HCT116 (cell line): ENCODE data around the gene C16orf74. TPM values are rescaled to one million over a fixed set of nuclear protein-coding genes. Genes with fewer than 3 reads are reported as not detected.

ENCODE experiments used
- ATAC-seq: fragments of 200-7000 bp; cut with Tn5 transposase; 2 replicates; pipeline ENCODE4 v1.9.1; 2020; ENCODE audit warnings: mild to moderate bottlenecking, moderate library complexity
- BruUV-seq: library from RNA; stranded (reverse); fragments of 400-500 nt; replicated peaks from 2 replicates; lab custom pipeline; 2021; lab: Mats Ljungman, UMichigan
- CTCF ChIA-PET: fragments of 300-600 bp; sonication (Branson Sonifier 250); formaldehyde crosslinking; loops from one replicate; lab custom pipeline; 2021; ENCODE audit warnings: antibody characterized with exemption; lab: Charles Lee
- POLR2A ChIA-PET: fragments of 300-600, 350-600 bp; sonication (Branson Sonifier 250); formaldehyde crosslinking; loops from one replicate; lab custom pipeline; 2021; ENCODE audit warnings: antibody characterized with exemption; lab: Charles Lee
- RAD21 ChIA-PET, 2 experiments: fragments of 300-600 bp; sonication (Branson Sonifier 250); formaldehyde crosslinking; loops; one replicate each; lab custom pipeline; 2023; ENCODE audit warnings: low total read pairs in 2 of 2; ENCODE audit not compliant: uncharacterized antibody in 2 of 2, unreplicated experiment in 2 of 2, low non-redundant PET in 1 of 2; lab: Charles Lee
- DNase-seq: peaks from one replicate; pipeline ENCODE4 v3.0.0-alpha.2; 2010; ENCODE audit warnings: low read depth, low spot score
- H2AFZ ChIP-seq: fragments of 200-600 bp; shearing (Covaris generic), sonication (generic); 2 replicates; pipeline ENCODE4 v1.6.1; 2017; ENCODE audit warnings: low read depth, mixed run types, mixed read lengths, antibody characterized with exemption, low read length; ENCODE audit not compliant: poor library complexity, severe bottlenecking
- H3K27ac ChIP-seq: 2 replicates; pipeline ENCODE4 v1.5.1; 2012; ENCODE audit warnings: low read depth, low read length
- H3K27me3 ChIP-seq: fragments of 200-600 bp; sonication (generic); 2 replicates; pipeline ENCODE4 v1.6.1; 2016; ENCODE audit warnings: mixed run types, low read length, mixed read lengths; ENCODE audit not compliant: insufficient read depth
- H3K36me3 ChIP-seq, 2 experiments: fragments of 200-500 bp in 1 of 2; fragments of 200-600 bp in 1 of 2; sonication (Bioruptor generic) in 1 of 2; sonication (generic) in 1 of 2; 2 replicates each; pipeline versions ENCODE4 v1.5.1 to v1.6.1; 2014 to 2016; ENCODE audit warnings: low read length in 2 of 2, inconsistent platforms in 1 of 2, mixed read lengths in 1 of 2, mixed run types in 1 of 2; ENCODE audit not compliant: insufficient read depth in 2 of 2, control insufficient read depth in 1 of 2
- H3K4me1 ChIP-seq, 2 experiments: fragments of 200-600 bp in 1 of 2; sonication (generic) in 1 of 2; 2 replicates each; pipeline versions ENCODE4 v1.5.1 to v1.6.1; 2012 to 2017; ENCODE audit warnings: low read length in 2 of 2, inconsistent platforms in 1 of 2, mild to moderate bottlenecking in 1 of 2, mixed read lengths in 1 of 2, mixed run types in 1 of 2, moderate library complexity in 1 of 2; ENCODE audit not compliant: insufficient read depth in 2 of 2, control insufficient read depth in 1 of 2
- H3K4me2 ChIP-seq: fragments of 200-600 bp; sonication (generic); 2 replicates; pipeline ENCODE4 v1.6.1; 2017; ENCODE audit warnings: mixed run types, low read length, mixed read lengths
- H3K4me3 ChIP-seq, 2 experiments: fragments of 200-600 bp in 1 of 2; sonication (generic) in 1 of 2; replicated peaks in 1 of 2; 2 replicates each; pipeline ENCODE4 v1.5.1; 2011 to 2016; ENCODE audit warnings: low read length in 2 of 2, control low read depth in 1 of 2, low read depth in 1 of 2, mild to moderate bottlenecking in 1 of 2, mixed read lengths in 1 of 2, mixed run types in 1 of 2
- H3K79me2 ChIP-seq: fragments of 200-600 bp; sonication (generic); 2 replicates; pipeline ENCODE4 v1.6.1; 2017; ENCODE audit warnings: mild to moderate bottlenecking, mixed run types, low read length, moderate library complexity, mixed read lengths; ENCODE audit not compliant: insufficient read depth
- H3K9ac ChIP-seq: fragments of 200-600 bp; sonication (generic); 2 replicates; pipeline ENCODE4 v1.6.1; 2016; ENCODE audit warnings: low read length, mixed read lengths
- H3K9me2 ChIP-seq: fragments of 200-600 bp; sonication (generic), shearing (Covaris generic); 2 replicates; pipeline ENCODE4 v1.6.1; 2017; ENCODE audit warnings: mixed run types, mild to moderate bottlenecking, moderate library complexity; ENCODE audit not compliant: insufficient read depth
- H3K9me3 ChIP-seq, 2 experiments: fragments of 200-500 bp in 1 of 2; fragments of 200-600 bp in 1 of 2; sonication (Bioruptor generic) in 1 of 2; sonication (generic) in 1 of 2; 2 replicates each; pipeline ENCODE4 v1.6.1; 2014 to 2017; ENCODE audit warnings: low read length in 2 of 2, mixed read lengths in 2 of 2, inconsistent platforms in 1 of 2, low read depth in 1 of 2, mild to moderate bottlenecking in 1 of 2, mixed run types in 1 of 2, moderate library complexity in 1 of 2; ENCODE audit not compliant: control insufficient read depth in 1 of 2, insufficient read depth in 1 of 2
- H4K20me1 ChIP-seq: fragments of 200-600 bp; sonication (generic), shearing (Covaris generic); 2 replicates; pipeline ENCODE4 v1.6.1; 2017; ENCODE audit warnings: mixed run types, mild to moderate bottlenecking, moderate library complexity; ENCODE audit not compliant: insufficient read depth
- EGR1 ChIP-seq: IDR thresholded peaks from 2 replicates; pipeline ENCODE4 v1.6.1; 2012; ENCODE audit warnings: low read depth
- EZH2 ChIP-seq: fragments of 200-600 bp; sonication (generic); IDR thresholded peaks from 2 replicates; pipeline ENCODE4 v1.6.1; 2017; ENCODE audit warnings: antibody characterized with exemption, mixed run types
- EZH2phosphoT487 ChIP-seq: fragments of 200-600 bp; IDR thresholded peaks from 2 replicates; pipeline ENCODE4 v1.6.1; 2018; ENCODE audit warnings: antibody characterized with exemption, borderline replicate concordance
- FOSL1 ChIP-seq: IDR thresholded peaks from 2 replicates; pipeline ENCODE4 v1.6.1; 2012; ENCODE audit warnings: low read depth
- POLR2A ChIP-seq: IDR thresholded peaks from 2 replicates; pipeline ENCODE4 v1.7.0; 2011; ENCODE audit warnings: borderline replicate concordance; ENCODE audit not compliant: insufficient read depth, insufficient read length; ENCODE audit errors: extremely low read depth
- POLR2AphosphoS5 ChIP-seq: IDR thresholded peaks from 2 replicates; pipeline ENCODE4 v1.6.1; 2011; ENCODE audit warnings: mild to moderate bottlenecking, low read depth, low read length, moderate library complexity
- RAD21 ChIP-seq: IDR thresholded peaks from 2 replicates; pipeline ENCODE4 v1.6.1; 2012; ENCODE audit warnings: low read depth, mild to moderate bottlenecking
- SRF ChIP-seq: IDR thresholded peaks from 2 replicates; pipeline ENCODE4 v1.6.1; 2012; ENCODE audit warnings: low read depth
- TCF7L2 ChIP-seq: IDR thresholded peaks from 2 replicates; pipeline ENCODE4 v1.7.0; 2011; ENCODE audit warnings: borderline replicate concordance, inconsistent platforms; ENCODE audit not compliant: insufficient read depth, insufficient read length; ENCODE audit errors: extremely low read depth
- ZBTB33 ChIP-seq: IDR thresholded peaks from 2 replicates; pipeline ENCODE4 v1.6.1; 2011; ENCODE audit warnings: mild to moderate bottlenecking, low read length, moderate library complexity; ENCODE audit not compliant: insufficient replicate concordance; ENCODE audit errors: extremely low read depth
- intact Hi-C: fragments of 100-400 bp; cut with micrococcal nuclease; formaldehyde crosslinking; loops from 2 replicates; pipeline ENCODE4 v1.10.0; 2022
- total RNA-seq: library from RNA; stranded (reverse); gene quantifications from one replicate; pipeline ENCODE4 v1.2.1, GENCODE V29; 2021; ENCODE audit not compliant: unreplicated experiment

The C16orf74 gene
- total RNA-seq, 1 experiment from 2014 or later, result 30.0 TPM

- H3K27ac ChIP-seq, result no peak overlapping the region
- ATAC-seq, result peak; percentile 4
- ChIA-PET POLR2A (no interaction called here), CTCF (interaction anchor here (0.7 to 2.1 kb wide), 10 partner anchors 9 to 322 kb away, joined by 3 to 12 read pairs (median 4); no protein-coding TSS in a partner anchor), RAD21 (no interaction called here)
- H3K4me2 ChIP-seq, result no peak overlapping the region
- intact Hi-C loops, result loop anchor here (1.0 to 5.0 kb wide), 4 partner anchors 43 to 443 kb away; no protein-coding TSS in a partner anchor
- H3K4me1 ChIP-seq, result peaks cover 22 to 40% of the 10 kb centered on the region in 2 experiments
- no peak overlapping the region for H2AFZ ChIP-seq
- TF ChIP-seq POLR2AphosphoS5 (no peak), POLR2A (no peak), RAD21 (no peak), EZH2 (no peak), FOSL1 (no peak), EGR1 (no peak), TCF7L2 (no peak), EZH2phosphoT487 (no peak), ZBTB33 (no peak), SRF (no peak)
- H3K27me3 ChIP-seq, result no peaks in the 10 kb centered on the region
- H3K4me3 ChIP-seq, result no peak overlapping the region
- DNase-seq, result no peak
- H4K20me1 ChIP-seq, result no peaks in the 10 kb centered on the region
- H3K9me2 ChIP-seq, result no peaks in the 10 kb centered on the region
- no peaks in the 10 kb centered on the region for H3K79me2 ChIP-seq
- no TSS peak for BruUV-seq
- no peaks in the 10 kb centered on the region for H3K36me3 ChIP-seq
- H3K9me3 ChIP-seq, result no peaks in the 10 kb centered on the region
- H3K9ac ChIP-seq, result no peak overlapping the region
These were observed 32.8 kb downstream of the C16orf74 start for GRCh38 chr16:85718153-85718477.
